Osteocyte (in vitro differentiated cells): Measurements from ENCODE around the gene ZNF385A. TPM values are rescaled to one million over a fixed set of nuclear protein-coding genes. Genes with fewer than 3 reads are reported as not detected.

Source experiments
- DNase-seq: peaks from one replicate; pipeline ENCODE4 v3.0.0; 2021; ENCODE audit warnings: mixed read lengths; ENCODE audit not compliant: unreplicated experiment; ENCODE audit errors: extremely low spot score
- H3K27ac Mint-ChIP-seq: one replicate; pipeline ENCODE4 v1.8.0; 2021; ENCODE audit warnings: mild to moderate bottlenecking, mixed read lengths; ENCODE audit not compliant: unreplicated experiment
- H3K27me3 Mint-ChIP-seq: one replicate; pipeline ENCODE4 v1.8.0; 2021; ENCODE audit warnings: mixed read lengths; ENCODE audit not compliant: unreplicated experiment
- H3K36me3 Mint-ChIP-seq: one replicate; pipeline ENCODE4 v1.8.0; 2021; ENCODE audit warnings: mixed read lengths; ENCODE audit not compliant: unreplicated experiment
- H3K4me1 Mint-ChIP-seq: one replicate; pipeline ENCODE4 v1.8.0; 2021; ENCODE audit warnings: mixed read lengths; ENCODE audit not compliant: unreplicated experiment
- H3K4me3 Mint-ChIP-seq: one replicate; pipeline ENCODE4 v1.8.0; 2021; ENCODE audit warnings: mild to moderate bottlenecking, moderate library complexity, mixed read lengths; ENCODE audit not compliant: unreplicated experiment
- H3K9me3 Mint-ChIP-seq: one replicate; pipeline ENCODE4 v1.8.0; 2021; ENCODE audit warnings: mixed read lengths; ENCODE audit not compliant: unreplicated experiment
- CTCF ChIP-seq: fragments of 200-600 bp; sonication (generic); IDR thresholded peaks from 2 replicates; pipeline ENCODE4 v1.5.0; 2021; ENCODE audit warnings: antibody characterized with exemption, mild to moderate bottlenecking, moderate library complexity
- long read RNA-seq: library from polyadenylated mRNA; unstranded; transcript quantifications from one replicate; pipeline ENCODE4 v2.0.0, GENCODE V29; 2021
- total RNA-seq: library from RNA; stranded (reverse); gene quantifications from 2 replicates; pipeline ENCODE4 v1.2.1, GENCODE V29; 2021

Gene ZNF385A, protein sequence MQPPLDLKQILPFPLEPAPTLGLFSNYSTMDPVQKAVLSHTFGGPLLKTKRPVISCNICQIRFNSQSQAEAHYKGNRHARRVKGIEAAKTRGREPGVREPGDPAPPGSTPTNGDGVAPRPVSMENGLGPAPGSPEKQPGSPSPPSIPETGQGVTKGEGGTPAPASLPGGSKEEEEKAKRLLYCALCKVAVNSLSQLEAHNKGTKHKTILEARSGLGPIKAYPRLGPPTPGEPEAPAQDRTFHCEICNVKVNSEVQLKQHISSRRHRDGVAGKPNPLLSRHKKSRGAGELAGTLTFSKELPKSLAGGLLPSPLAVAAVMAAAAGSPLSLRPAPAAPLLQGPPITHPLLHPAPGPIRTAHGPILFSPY
- 12.3 and 12.7 TPM in 2 replicates for total RNA-seq
- long read RNA-seq = 0 reads

DNA sequence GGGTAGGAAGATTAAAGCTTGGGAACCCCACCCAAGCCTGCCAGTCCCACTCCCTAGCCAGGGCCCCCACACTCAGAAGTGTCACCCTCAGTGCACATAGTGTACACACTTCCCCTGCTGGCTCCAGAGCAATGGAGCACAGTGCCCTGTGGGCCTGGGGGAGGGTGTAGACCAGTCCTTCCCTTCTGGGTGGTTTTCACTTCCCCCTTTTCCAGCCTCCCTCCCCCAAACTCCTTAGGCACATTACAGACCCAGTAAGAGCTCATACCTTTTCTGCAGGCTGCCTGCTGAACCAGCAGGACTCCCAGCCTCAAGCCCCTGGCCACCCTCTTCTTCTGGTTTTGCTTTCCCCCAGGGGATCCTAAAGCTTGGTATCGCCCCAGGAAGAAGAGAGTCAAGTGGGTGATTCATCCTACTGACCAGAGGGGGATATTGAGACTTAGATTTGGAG is at the start of gene ZNF385A:
Gene ZNF385A (minus strand): TSS at position 143 of the 451 bp plus-strand sequence. CDS start 219 bp downstream, outside the sequence.
- TF ChIP-seq CTCF = no peak
- H3K36me3 Mint-ChIP-seq = no peaks in the 10 kb centered on the region
- H3K27ac Mint-ChIP-seq = no peak within 1 kb of the TSS
- H3K4me1 Mint-ChIP-seq = peaks cover 25% of the 10 kb centered on the region
- H3K4me3 Mint-ChIP-seq = no peak within 1 kb of the TSS
- no peak for DNase-seq
- H3K9me3 Mint-ChIP-seq = no peaks in the 10 kb centered on the region
- no peaks in the 10 kb centered on the region for H3K27me3 Mint-ChIP-seq

GRCh38 chr12:54432815-54433164 is 48.3 kb upstream of the ZNF385A start:
- peaks cover 13% of the 10 kb centered on the region for H3K27me3 Mint-ChIP-seq
- H3K9me3 Mint-ChIP-seq = no peaks in the 10 kb centered on the region
- no peak overlapping the region for H3K27ac Mint-ChIP-seq
- H3K4me3 Mint-ChIP-seq = no peak overlapping the region
- TF ChIP-seq CTCF = no peak
- peaks cover 15% of the 10 kb centered on the region for H3K4me1 Mint-ChIP-seq
- DNase-seq = no peak
- no peaks in the 10 kb centered on the region for H3K36me3 Mint-ChIP-seq

DNA sequence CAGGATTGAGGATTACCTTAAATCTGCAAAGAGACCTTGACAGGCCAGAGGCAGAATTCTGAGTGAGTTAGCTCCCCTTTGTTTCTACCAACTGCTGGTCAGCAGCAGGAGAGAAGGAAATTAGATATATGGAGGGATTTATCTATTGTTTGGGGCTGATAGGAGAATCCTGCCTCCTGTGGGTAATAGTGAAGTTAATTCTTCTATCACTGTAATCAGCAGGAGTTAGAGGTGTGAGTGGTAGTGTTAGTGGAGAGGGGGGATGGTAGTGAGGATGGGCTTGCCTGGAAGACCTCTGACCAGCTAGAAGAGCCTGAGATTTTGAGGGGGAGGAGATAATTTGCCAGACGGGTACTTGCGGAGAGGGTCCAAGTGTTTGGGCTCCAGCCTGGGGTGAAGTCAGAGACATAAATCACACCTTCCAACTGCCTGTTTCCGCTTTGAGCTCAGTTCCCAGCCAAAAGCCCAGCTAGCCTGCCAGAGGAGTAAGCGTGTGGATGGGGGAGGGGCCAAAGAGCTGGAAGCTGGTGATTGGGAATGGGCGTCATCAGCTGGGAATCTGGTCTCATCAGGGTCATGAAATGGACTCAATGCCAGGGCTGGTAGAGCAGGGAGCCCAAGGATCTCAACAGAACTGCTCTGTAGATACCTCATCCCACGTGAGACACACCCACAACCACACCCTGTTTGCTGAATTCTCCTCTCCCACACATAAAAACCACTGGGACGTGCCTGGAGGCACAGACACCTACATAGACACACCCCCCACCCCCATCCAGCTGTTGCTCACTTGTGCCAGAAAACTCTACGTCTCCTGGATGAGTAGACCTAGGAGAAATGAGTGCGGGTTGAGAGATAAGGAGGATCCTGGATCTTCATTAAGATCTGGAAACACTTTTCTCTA is 47.6 kb upstream of the ZNF385A start:
- H3K9me3 Mint-ChIP-seq = no peaks in the 10 kb centered on the region
- peaks cover 15% of the 10 kb centered on the region for H3K4me1 Mint-ChIP-seq
- DNase-seq = no peak
- H3K36me3 Mint-ChIP-seq = no peaks in the 10 kb centered on the region
- no peak overlapping the region for H3K4me3 Mint-ChIP-seq
- no peak for TF ChIP-seq CTCF
- H3K27ac Mint-ChIP-seq = no peak overlapping the region
- peaks cover 13% of the 10 kb centered on the region for H3K27me3 Mint-ChIP-seq

DNA sequence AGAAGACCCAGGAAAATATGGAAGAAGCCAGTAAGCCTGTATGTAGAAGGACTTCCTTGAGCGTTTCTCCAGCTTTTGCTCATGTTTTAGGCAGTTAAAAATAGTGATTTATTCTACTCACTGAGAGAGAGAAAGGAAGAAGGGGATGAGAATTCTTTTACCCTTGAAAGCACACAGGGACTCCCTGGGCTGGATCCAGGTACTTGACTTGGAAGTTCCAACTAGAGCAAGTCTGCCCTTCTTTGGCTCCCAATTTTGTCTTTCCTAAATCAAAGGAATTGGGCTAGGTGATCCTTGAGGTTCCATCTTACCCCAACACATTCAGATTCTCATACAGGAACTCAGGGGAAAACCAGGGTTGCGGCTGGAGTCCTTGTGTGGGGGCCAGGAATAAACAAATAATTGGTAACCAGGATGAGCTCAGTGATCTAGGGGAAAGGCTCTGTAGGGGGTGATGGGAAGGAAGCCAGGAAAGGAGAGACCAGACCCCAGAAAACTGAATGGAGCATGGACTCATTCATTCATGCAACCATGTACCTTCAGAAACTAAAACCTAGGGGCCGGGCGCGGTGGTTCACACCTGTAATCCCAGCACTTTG is 46.0 kb upstream of the ZNF385A start:
- H3K4me3 Mint-ChIP-seq = no peak overlapping the region
- no peak for TF ChIP-seq CTCF
- H3K9me3 Mint-ChIP-seq = no peaks in the 10 kb centered on the region
- H3K27me3 Mint-ChIP-seq = peaks cover 19% of the 10 kb centered on the region
- H3K36me3 Mint-ChIP-seq = no peaks in the 10 kb centered on the region
- H3K27ac Mint-ChIP-seq = no peak overlapping the region
- DNase-seq = no peak
- peaks cover 15% of the 10 kb centered on the region for H3K4me1 Mint-ChIP-seq
